Superior temporal gyrus (tissue), 1 donor: ENCODE measurements around the gene ACBD7.

Experiments used
- DNase-seq: peaks from one replicate; pipeline ENCODE4 v3.0.0-alpha.2; 2016; ENCODE audit errors: extremely low spot score

Gene ACBD7

GRCh38 chr10:15091418-15091817 is 2.8 kb upstream of the ACBD7 start:
- DNase-seq = no peak

- peak; percentile 76 for DNase-seq
These were observed 4.1 kb downstream of the ACBD7 start for GRCh38 chr10:15084502-15084922.

GRCh38 chr10:15083674-15084501 is 4.7 kb downstream of the ACBD7 start:
- no peak for DNase-seq

GRCh38 chr10:15075421-15075820 is 13.2 kb downstream of the ACBD7 start:
- no peak for DNase-seq

GRCh38 chr10:15072358-15072757 is 16.2 kb downstream of the ACBD7 start:
- DNase-seq = no peak

GRCh38 chr10:15069230-15069629 is 19.3 kb downstream of the ACBD7 start:
- no peak for DNase-seq

GRCh38 chr10:15068802-15069201 is 19.8 kb downstream of the ACBD7 start:
- DNase-seq = no peak

- DNase-seq = no peak
These were observed 21.4 kb downstream of the ACBD7 start for GRCh38 chr10:15067154-15067553.

- no peak for DNase-seq
These were observed 27.9 kb downstream of the ACBD7 start for GRCh38 chr10:15060638-15061037.

GRCh38 chr10:15059914-15060313 is 28.7 kb downstream of the ACBD7 start:
- DNase-seq = no peak

- DNase-seq = no peak
These were observed 29.9 kb downstream of the ACBD7 start for GRCh38 chr10:15058689-15059088.

GRCh38 chr10:15053061-15053460 is 35.5 kb downstream of the ACBD7 start:
- no peak for DNase-seq

GRCh38 chr10:15052121-15052520 is 36.5 kb downstream of the ACBD7 start:
- no peak for DNase-seq

- no peak for DNase-seq
These were observed 39.0 kb downstream of the ACBD7 start for GRCh38 chr10:15049533-15049932.

- no peak for DNase-seq
These were observed 42.0 kb downstream of the ACBD7 start for GRCh38 chr10:15046626-15047025.

- no peak for DNase-seq
These were observed 43.2 kb downstream of the ACBD7 start for GRCh38 chr10:15045380-15045779.

GRCh38 chr10:15043674-15044073 is 44.9 kb downstream of the ACBD7 start, which contains the start of gene OLAH:
Gene OLAH (plus strand): TSS chr10:15043943. CDS start chr10:15047289, 3,346 bp downstream.
- DNase-seq = no peak

GRCh38 chr10:15038416-15038815 is 50.2 kb downstream of the ACBD7 start:
- no peak for DNase-seq

- DNase-seq = no peak
These were observed 50.9 kb downstream of the ACBD7 start for GRCh38 chr10:15037691-15038090.

- DNase-seq = no peak
These were observed 52.9 kb downstream of the ACBD7 start for GRCh38 chr10:15035385-15036301.

- no peak for DNase-seq
These were observed 60.8 kb downstream of the ACBD7 start for GRCh38 chr10:15027741-15028140.
